Activated T-cell treated with anti-CD3 and anti-CD28 coated beads, Interleukin-2, amount 50 U/mL, for 72 hours (primary cell): ENCODE data around the gene RASAL3. TPM values are rescaled to one million over a fixed set of nuclear protein-coding genes. Genes with fewer than 3 reads are reported as not detected.

Experiments
- ATAC-seq, 2 donors: fragments of 150-1000 bp; cut with Tn5 transposase; replicated peaks in 1 of 2; 2 replicates each; pipeline ENCODE4 v1.10.0; 2021; ENCODE audit warnings: moderate library complexity in 2 of 2, mild to moderate bottlenecking in 1 of 2
- DNase-seq, 2 donors: peaks; one replicate each; pipeline ENCODE4 v3.0.0; 2021 to 2022; ENCODE audit warnings: mixed read lengths in 1 of 2
- H3K27ac Mint-ChIP-seq: one replicate; pipeline ENCODE4 v1.8.0; 2022; ENCODE audit warnings: mild to moderate bottlenecking, moderate library complexity, mixed read lengths
- H3K27me3 Mint-ChIP-seq: one replicate; pipeline ENCODE4 v1.8.0; 2022; ENCODE audit warnings: low read depth, mixed read lengths
- H3K36me3 Mint-ChIP-seq, 2 donors: one replicate each; pipeline ENCODE4 v1.8.0; 2022; ENCODE audit warnings: mixed read lengths in 2 of 2, mild to moderate bottlenecking in 1 of 2; ENCODE audit not compliant: insufficient read depth in 2 of 2
- H3K4me1 Mint-ChIP-seq: one replicate; pipeline ENCODE4 v1.8.0; 2022; ENCODE audit warnings: low read depth, mixed read lengths
- H3K4me3 Mint-ChIP-seq, 2 donors: one replicate each; pipeline ENCODE4 v1.8.0; 2022; ENCODE audit warnings: mild to moderate bottlenecking in 2 of 2, mixed read lengths in 2 of 2, moderate library complexity in 2 of 2
- H3K9me3 Mint-ChIP-seq, 2 donors: one replicate each; pipeline ENCODE4 v1.8.0; 2022; ENCODE audit warnings: mixed read lengths in 2 of 2
- total RNA-seq, 2 donors: library from RNA; stranded (reverse); gene quantifications; one replicate each; pipeline ENCODE4 v1.2.3, GENCODE V29; 2022

The RASAL3 gene
- total RNA-seq, 2 donors from 2014 or later, result 112 to 128 TPM

GRCh38 chr19:15449620-15450527 is 14.5 kb downstream of the RASAL3 start, which contains the start of gene WIZ:
TSS of gene WIZ (minus strand) at chr19:15449956. CDS start at chr19:15448307, 1,649 bp downstream.
- ATAC-seq (peak; percentile 77 to 79), DNase-seq (peak; percentile 86 to 89)
- H3K4me3 Mint-ChIP-seq, result peak within 1 kb of the TSS; percentile 63 to 66
- H3K27me3 Mint-ChIP-seq, result no peaks in the 10 kb centered on the region
- H3K4me1 Mint-ChIP-seq, result peaks cover 14% of the 10 kb centered on the region
- H3K9me3 Mint-ChIP-seq, result peaks cover 0 to 3% of the 10 kb centered on the region in 2 donors
- H3K27ac Mint-ChIP-seq, result peak within 1 kb of the TSS; percentile 25
- H3K36me3 Mint-ChIP-seq, result peaks cover 13% of the 10 kb centered on the region in 2 donors

DNA sequence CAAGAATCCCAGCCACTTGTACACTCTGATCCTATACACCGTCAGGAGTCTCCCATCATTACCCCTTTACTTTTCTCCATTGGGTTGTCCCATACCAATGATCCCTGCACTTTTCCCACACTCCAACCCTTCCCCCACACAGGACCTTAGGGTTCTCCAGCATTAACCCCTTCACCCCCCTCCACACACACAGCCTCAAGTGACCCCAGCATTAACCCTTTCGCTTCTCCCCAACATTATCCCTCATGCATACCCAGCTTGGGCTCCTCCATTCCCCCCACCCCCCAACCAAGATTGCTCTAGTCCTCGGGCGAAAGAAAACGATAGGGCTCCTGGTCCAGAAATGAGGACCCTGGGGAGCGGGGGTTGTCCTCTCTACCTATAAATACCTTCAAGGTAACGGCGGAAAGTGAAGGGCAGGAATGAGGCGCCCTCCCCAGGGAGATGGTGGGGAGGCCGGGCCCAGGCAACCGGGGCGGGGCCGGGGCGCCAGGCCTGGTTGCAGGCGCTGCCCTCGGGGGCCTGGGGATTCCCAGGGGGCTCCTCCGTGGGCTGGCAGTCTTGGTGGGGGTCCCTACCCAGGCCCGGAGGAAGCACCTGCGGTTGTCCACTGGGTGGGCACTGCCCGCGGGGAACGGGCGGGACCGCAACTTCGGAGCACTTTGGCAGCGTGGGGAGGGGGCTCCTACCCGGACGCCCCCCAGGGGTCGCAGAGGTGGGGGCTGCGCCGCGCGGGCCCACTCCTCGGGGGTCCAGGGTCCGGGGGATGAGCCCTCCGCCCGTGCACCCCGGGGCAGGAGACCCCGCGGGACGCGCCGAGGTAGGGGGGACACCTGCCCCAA is 15.3 kb downstream of the RASAL3 start:
- DNase-seq (no peak), ATAC-seq (no peak)
- peaks cover 9 to 10% of the 10 kb centered on the region in 2 donors for H3K36me3 Mint-ChIP-seq
- H3K27me3 Mint-ChIP-seq, result no peaks in the 10 kb centered on the region
- peak overlapping the region; percentile 48 to 60 for H3K4me3 Mint-ChIP-seq
- peak overlapping the region; percentile 25 for H3K27ac Mint-ChIP-seq
- H3K4me1 Mint-ChIP-seq, result peaks cover 14% of the 10 kb centered on the region
- peaks cover 0 to 3% of the 10 kb centered on the region in 2 donors for H3K9me3 Mint-ChIP-seq

DNA sequence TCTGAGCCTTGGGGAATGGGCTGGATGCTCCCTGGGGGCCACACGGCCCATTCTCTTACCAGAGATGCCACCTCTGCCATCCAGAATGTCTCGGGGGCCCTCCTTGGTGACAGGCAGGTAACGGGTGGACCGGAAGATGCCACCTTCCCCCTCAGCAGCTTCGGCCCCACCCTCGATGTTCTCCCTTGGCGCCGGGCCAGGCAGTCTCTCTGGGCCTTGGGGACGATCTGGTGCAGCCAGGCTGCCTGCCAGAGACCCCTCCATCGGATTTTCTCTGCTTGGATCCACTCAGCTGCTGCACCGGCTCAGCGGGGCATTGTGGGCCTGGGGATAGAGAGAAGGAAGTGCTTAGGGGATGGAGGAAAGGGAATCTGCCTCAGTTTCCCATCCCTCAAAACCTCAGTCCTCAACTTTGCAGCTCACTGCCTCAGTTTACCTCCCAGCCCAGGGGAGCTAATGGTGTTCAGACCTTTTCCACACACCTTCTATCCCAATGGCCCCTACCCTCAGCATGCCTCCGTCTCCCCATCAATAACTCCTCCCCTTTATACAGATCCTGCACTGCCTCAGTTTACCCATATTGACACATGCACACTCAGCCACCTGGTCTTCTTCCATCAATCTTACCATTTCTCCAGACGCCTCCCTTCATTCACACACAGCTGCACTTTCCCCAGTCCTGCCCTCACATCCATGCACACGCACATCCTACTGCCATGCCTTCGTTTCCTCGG is 16.1 kb downstream of the RASAL3 start:
- peak overlapping the region; percentile 25 for H3K27ac Mint-ChIP-seq
- peaks cover 5 to 7% of the 10 kb centered on the region in 2 donors for H3K36me3 Mint-ChIP-seq
- peaks cover 0 to 3% of the 10 kb centered on the region in 2 donors for H3K9me3 Mint-ChIP-seq
- peak overlapping the region; percentile 48 to 60 for H3K4me3 Mint-ChIP-seq
- no peak for ATAC-seq
- no peaks in the 10 kb centered on the region for H3K27me3 Mint-ChIP-seq
- no peak for DNase-seq
- H3K4me1 Mint-ChIP-seq, result peaks cover 14% of the 10 kb centered on the region

- DNase-seq (no peak), ATAC-seq (no peak)
- peaks cover 0 to 3% of the 10 kb centered on the region in 2 donors for H3K9me3 Mint-ChIP-seq
- H3K4me1 Mint-ChIP-seq, result peaks cover 14% of the 10 kb centered on the region
- no peak overlapping the region for H3K4me3 Mint-ChIP-seq
- peaks cover 4 to 5% of the 10 kb centered on the region in 2 donors for H3K36me3 Mint-ChIP-seq
- no peak overlapping the region for H3K27ac Mint-ChIP-seq
- no peaks in the 10 kb centered on the region for H3K27me3 Mint-ChIP-seq
Measured at GRCh38 chr19:15447057-15447456, 17.3 kb downstream of the RASAL3 start.

- H3K36me3 Mint-ChIP-seq, result peaks cover 0 to 5% of the 10 kb centered on the region in 2 donors
- H3K4me3 Mint-ChIP-seq, result no peak overlapping the region
- H3K27me3 Mint-ChIP-seq, result no peaks in the 10 kb centered on the region
- H3K9me3 Mint-ChIP-seq, result peaks cover 0 to 3% of the 10 kb centered on the region in 2 donors
- peaks cover 9% of the 10 kb centered on the region for H3K4me1 Mint-ChIP-seq
- DNase-seq (no peak), ATAC-seq (no peak)
- no peak overlapping the region for H3K27ac Mint-ChIP-seq
Measured at GRCh38 chr19:15445807-15446376, 18.5 kb downstream of the RASAL3 start.

GRCh38 chr19:15445227-15445605 is 19.1 kb downstream of the RASAL3 start:
- DNase-seq (no peak), ATAC-seq (no peak)
- no peak overlapping the region for H3K4me3 Mint-ChIP-seq
- H3K4me1 Mint-ChIP-seq, result peaks cover 2% of the 10 kb centered on the region
- no peak overlapping the region for H3K27ac Mint-ChIP-seq
- no peaks in the 10 kb centered on the region for H3K27me3 Mint-ChIP-seq
- H3K9me3 Mint-ChIP-seq, result no peaks in the 10 kb centered on the region
- H3K36me3 Mint-ChIP-seq, result no peaks in the 10 kb centered on the region

DNA sequence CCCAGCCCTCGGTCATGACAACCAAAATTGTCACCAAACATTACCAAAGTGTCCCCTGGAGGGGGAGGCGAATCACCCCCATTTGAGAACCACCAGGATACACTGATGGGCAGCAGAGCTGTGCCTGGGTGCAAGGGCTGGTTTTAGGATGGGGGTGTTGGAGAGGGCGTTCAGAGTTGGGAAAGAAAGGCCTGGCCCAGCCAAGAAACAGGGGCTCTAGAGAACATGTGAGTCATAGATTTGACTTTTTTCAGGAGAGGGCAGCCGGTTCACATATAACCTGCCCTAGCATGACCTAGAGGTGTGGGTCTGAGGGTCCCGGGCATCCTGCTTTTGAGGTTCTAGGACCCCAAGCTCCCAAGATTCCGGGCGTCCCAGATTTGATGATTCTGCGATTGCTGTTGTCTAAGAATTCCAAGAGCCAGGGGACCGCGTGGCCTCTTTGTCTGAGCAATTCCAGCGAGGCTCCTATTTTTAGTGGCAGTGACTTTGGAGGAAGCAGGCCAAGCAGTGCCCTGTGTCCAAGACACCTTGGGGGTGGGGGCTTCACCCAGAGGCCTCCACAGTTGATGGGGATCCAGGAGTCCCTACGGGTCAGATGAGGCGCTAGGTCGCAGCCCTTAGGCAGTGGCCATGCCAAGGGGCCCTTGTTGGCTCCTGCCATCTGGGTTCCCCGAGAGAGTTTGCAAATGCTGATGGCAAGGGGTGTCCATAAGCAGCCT is 19.7 kb downstream of the RASAL3 start:
- H3K4me1 Mint-ChIP-seq, result no peaks in the 10 kb centered on the region
- no peak overlapping the region for H3K27ac Mint-ChIP-seq
- no peaks in the 10 kb centered on the region for H3K27me3 Mint-ChIP-seq
- no peaks in the 10 kb centered on the region for H3K9me3 Mint-ChIP-seq
- ATAC-seq, result no peak
- DNase-seq, result no peak
- H3K36me3 Mint-ChIP-seq, result no peaks in the 10 kb centered on the region
- no peak overlapping the region for H3K4me3 Mint-ChIP-seq

DNA sequence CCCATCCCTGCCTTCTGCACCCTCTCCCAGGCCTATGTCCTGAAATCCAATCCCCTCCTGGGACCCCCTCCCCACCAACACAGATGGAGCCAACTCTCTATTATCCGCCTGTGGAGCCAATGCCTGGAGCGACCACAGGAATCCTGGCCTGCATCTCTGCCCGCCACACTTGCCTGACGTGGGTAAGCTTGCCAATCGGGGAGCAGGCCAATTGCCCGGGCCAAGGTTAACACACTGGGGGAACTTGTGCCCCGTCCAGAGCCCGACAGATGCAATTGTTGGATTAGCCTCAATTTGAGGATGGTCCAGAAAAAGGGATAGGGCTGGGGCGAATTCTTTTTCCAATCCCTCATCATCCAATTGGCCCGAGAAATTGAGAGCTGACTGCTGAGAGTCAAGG is 20.5 kb downstream of the RASAL3 start:
- Mint-ChIP-seq H3K27ac (no peak overlapping the region), H3K27me3 (no peaks in the 10 kb centered on the region), H3K36me3 (no peaks in the 10 kb centered on the region), H3K4me1 (no peaks in the 10 kb centered on the region), H3K4me3 (no peak overlapping the region), H3K9me3 (no peaks in the 10 kb centered on the region)
- ATAC-seq (no peak), DNase-seq (no peak)

GRCh38 chr19:15443325-15443724 is 21.0 kb downstream of the RASAL3 start:
- no peak overlapping the region for H3K27ac Mint-ChIP-seq

GRCh38 chr19:15442142-15442920 is 22.0 kb downstream of the RASAL3 start:
- ATAC-seq (no peak), DNase-seq (no peak)
- Mint-ChIP-seq H3K4me3 (no peak overlapping the region), H3K27ac (no peak overlapping the region), H3K36me3 (no peaks in the 10 kb centered on the region), H3K27me3 (no peaks in the 10 kb centered on the region), H3K4me1 (no peaks in the 10 kb centered on the region), H3K9me3 (no peaks in the 10 kb centered on the region)

More at GRCh38 chr19:15443325-15443724, 21.0 kb downstream of the RASAL3 start:
- no peaks in the 10 kb centered on the region for H3K9me3 Mint-ChIP-seq
- ATAC-seq (no peak), DNase-seq (no peak)
- no peak overlapping the region for H3K4me3 Mint-ChIP-seq
- H3K27me3 Mint-ChIP-seq, result no peaks in the 10 kb centered on the region
- H3K4me1 Mint-ChIP-seq, result no peaks in the 10 kb centered on the region
- H3K36me3 Mint-ChIP-seq, result no peaks in the 10 kb centered on the region

- Mint-ChIP-seq H3K27me3 (no peaks in the 10 kb centered on the region), H3K4me3 (no peak overlapping the region), H3K4me1 (peaks cover 2% of the 10 kb centered on the region), H3K36me3 (no peaks in the 10 kb centered on the region), H3K27ac (no peak overlapping the region), H3K9me3 (no peaks in the 10 kb centered on the region)
- ATAC-seq (peak in 1 of 2 donors; percentile 32), DNase-seq (no peak)
Measured at GRCh38 chr19:15441317-15441716, 23.0 kb downstream of the RASAL3 start.
